ENCODE data around the gene ESR2. TPM values are rescaled to one million over a fixed set of nuclear protein-coding genes. Genes with fewer than 3 reads are reported as not detected.

The ESR2 gene
- total RNA-seq, 4 donors from 2014 or later = 0.27 to 1.0 (median 0.78) TPM; not detected in 1

DNA sequence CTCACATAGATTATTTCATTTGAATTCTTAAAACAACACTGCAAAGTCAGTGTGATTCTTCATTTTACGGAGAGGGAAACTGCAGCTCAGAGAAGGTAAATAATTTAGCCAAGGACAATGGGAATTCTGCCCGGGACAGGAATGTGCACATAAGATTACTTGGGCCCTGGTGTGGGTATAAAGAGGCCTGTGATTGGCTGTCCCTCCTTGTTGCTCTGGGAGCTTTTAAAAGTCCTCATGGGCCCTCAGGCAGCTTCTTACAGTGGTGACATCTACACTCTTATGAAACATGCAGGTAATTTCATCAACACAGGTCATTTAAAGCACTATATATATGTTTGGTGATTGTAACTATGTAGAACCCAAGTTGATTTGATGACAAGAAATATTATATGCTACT is 100.3 kb downstream of the ESR2 start:
- H3K9me3 ChIP-seq = no peaks in the 10 kb centered on the region
- TF ChIP-seq, protein P1, sequence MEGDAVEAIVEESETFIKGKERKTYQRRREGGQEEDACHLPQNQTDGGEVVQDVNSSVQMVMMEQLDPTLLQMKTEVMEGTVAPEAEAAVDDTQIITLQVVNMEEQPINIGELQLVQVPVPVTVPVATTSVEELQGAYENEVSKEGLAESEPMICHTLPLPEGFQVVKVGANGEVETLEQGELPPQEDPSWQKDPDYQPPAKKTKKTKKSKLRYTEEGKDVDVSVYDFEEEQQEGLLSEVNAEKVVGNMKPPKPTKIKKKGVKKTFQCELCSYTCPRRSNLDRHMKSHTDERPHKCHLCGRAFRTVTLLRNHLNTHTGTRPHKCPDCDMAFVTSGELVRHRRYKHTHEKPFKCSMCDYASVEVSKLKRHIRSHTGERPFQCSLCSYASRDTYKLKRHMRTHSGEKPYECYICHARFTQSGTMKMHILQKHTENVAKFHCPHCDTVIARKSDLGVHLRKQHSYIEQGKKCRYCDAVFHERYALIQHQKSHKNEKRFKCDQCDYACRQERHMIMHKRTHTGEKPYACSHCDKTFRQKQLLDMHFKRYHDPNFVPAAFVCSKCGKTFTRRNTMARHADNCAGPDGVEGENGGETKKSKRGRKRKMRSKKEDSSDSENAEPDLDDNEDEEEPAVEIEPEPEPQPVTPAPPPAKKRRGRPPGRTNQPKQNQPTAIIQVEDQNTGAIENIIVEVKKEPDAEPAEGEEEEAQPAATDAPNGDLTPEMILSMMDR (IDR thresholded peaks at IDR 0.05) = no peak
- TF ChIP-seq POLR2A (IDR thresholded peaks at IDR 0.05) = no peak
- peaks cover 16 to 45% of the 10 kb centered on the region in 2 donors for H3K4me1 ChIP-seq
- WGBS, 2 donors = 70 to 74% methylated on average over 2 of the region's 2 CpGs
- H3K36me3 ChIP-seq = peaks cover 0 to 4% of the 10 kb centered on the region in 2 donors
- no peak for DNase-seq
- intact Hi-C loops (cut with DNase I) = no loop called here
- peak overlapping the region; percentile 31 to 81 (median 74) for H3K27ac ChIP-seq
- no peak overlapping the region for H3K4me3 ChIP-seq (replicated peaks in 1 of 3)
- H3K27me3 ChIP-seq = no peaks in the 10 kb centered on the region

DNA sequence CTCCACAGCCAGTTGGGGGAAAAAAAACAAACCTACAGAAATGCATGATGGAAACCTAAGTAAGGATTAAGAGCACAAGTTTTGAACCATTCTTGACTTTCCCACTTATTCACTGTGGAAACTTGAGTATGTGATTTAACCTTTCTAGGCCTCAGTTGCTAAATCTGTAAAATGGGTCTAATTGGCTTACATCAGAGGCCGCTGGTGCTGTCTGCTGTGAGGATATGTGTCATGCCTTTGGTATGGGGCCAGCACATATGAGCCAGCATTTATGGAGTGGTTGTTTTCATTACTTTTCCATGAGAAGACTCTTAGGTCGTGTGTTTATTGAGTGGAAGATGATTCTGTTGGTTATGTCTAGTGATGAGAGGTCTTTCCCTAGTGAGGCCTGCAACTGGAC is 102.4 kb downstream of the ESR2 start:
- Histone ChIP-seq H3K4me1 (peaks cover 22 to 38% of the 10 kb centered on the region in 2 donors), H3K4me3 (replicated peaks in 1 of 3) (no peak overlapping the region), H3K9me3 (no peaks in the 10 kb centered on the region), H3K27ac (peak overlapping the region in 1 of 3 donors; percentile 32), H3K27me3 (no peaks in the 10 kb centered on the region), H3K36me3 (peaks cover 0 to 10% of the 10 kb centered on the region in 2 donors)
- no peak for TF ChIP-seq POLR2A (IDR thresholded peaks at IDR 0.05)
- TF ChIP-seq, protein P1 (IDR thresholded peaks at IDR 0.05) = no peak
- 61 to 68% methylated on average over 2 of the region's 2 CpGs for WGBS, 2 donors
- intact Hi-C loops (cut with DNase I) = no loop called here
- DNase-seq = no peak

DNA sequence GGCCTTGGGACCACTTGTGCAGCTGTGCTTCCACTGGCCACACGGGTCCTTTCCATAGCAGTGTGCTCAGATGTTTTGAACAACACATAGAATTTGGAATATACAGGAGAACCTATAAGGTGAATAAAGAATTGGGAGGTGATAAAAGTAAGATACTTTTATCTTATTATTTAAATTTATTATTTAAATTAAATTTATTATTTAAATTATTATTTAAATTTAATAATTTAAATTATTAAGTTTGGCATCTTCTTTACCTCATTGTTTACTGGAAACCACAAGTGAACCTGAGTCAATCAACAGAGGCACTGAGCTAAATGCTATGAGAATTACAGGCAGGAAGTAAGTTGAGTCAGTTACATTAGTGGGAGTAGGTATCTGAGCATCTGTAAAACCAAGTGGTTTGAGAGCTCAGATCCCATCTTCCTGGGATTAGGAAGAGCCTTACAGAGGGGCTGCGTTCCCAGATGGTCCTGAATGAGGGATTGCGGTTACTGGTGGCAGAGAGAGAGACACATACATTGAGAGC is 103.1 kb downstream of the ESR2 start:
- no peak overlapping the region for H3K4me3 ChIP-seq (replicated peaks in 1 of 3)
- intact Hi-C loops (cut with DNase I) = no loop called here
- H3K27me3 ChIP-seq = no peaks in the 10 kb centered on the region
- whole genome bisulfite sequencing, 2 donors = 93 to 98% methylated on average over 3 of the region's 3 CpGs
- peaks cover 3 to 10% of the 10 kb centered on the region in 2 donors for H3K36me3 ChIP-seq
- H3K4me1 ChIP-seq = peaks cover 28 to 38% of the 10 kb centered on the region in 2 donors
- H3K9me3 ChIP-seq = no peaks in the 10 kb centered on the region
- no peak for DNase-seq
- H3K27ac ChIP-seq = peak overlapping the region in 1 of 3 donors; percentile 32
- TF ChIP-seq, protein P1 (IDR thresholded peaks at IDR 0.05) = no peak
- no peak for TF ChIP-seq POLR2A (IDR thresholded peaks at IDR 0.05)

DNA sequence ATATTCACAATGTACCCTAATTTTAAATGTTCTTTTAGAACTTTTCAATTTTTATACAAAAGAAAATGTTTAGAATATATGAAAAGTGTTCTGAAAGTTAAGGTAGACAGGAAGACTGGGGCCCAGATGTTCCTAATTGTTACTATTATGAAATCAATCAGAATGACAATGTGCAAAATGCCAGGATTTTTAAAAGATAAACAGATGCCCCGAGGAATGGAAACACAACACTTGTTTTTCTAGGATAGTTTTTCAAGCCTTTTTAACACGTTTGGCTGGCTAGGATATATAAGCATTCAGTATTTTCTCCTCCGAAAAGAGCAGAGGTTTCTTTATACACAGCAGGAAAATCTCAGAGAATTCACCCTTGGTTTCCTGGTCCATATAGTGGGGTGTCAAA is 106.8 kb downstream of the ESR2 start:
- intact Hi-C loops (cut with DNase I) = no loop called here
- 27 to 33% methylated on average over 3 of the region's 3 CpGs for WGBS, 2 donors
- H3K36me3 ChIP-seq = peaks cover 3 to 10% of the 10 kb centered on the region in 2 donors
- H3K9me3 ChIP-seq = no peaks in the 10 kb centered on the region
- peaks cover 15% of the 10 kb centered on the region in 2 donors for H3K4me1 ChIP-seq
- TF ChIP-seq, protein P1 (IDR thresholded peaks at IDR 0.05) = no peak
- no peak for TF ChIP-seq POLR2A (IDR thresholded peaks at IDR 0.05)
- H3K27me3 ChIP-seq = no peaks in the 10 kb centered on the region
- no peak overlapping the region for H3K4me3 ChIP-seq (replicated peaks in 1 of 3)
- peak overlapping the region; percentile 34 to 64 (median 48) for H3K27ac ChIP-seq
- no peak for DNase-seq

DNA sequence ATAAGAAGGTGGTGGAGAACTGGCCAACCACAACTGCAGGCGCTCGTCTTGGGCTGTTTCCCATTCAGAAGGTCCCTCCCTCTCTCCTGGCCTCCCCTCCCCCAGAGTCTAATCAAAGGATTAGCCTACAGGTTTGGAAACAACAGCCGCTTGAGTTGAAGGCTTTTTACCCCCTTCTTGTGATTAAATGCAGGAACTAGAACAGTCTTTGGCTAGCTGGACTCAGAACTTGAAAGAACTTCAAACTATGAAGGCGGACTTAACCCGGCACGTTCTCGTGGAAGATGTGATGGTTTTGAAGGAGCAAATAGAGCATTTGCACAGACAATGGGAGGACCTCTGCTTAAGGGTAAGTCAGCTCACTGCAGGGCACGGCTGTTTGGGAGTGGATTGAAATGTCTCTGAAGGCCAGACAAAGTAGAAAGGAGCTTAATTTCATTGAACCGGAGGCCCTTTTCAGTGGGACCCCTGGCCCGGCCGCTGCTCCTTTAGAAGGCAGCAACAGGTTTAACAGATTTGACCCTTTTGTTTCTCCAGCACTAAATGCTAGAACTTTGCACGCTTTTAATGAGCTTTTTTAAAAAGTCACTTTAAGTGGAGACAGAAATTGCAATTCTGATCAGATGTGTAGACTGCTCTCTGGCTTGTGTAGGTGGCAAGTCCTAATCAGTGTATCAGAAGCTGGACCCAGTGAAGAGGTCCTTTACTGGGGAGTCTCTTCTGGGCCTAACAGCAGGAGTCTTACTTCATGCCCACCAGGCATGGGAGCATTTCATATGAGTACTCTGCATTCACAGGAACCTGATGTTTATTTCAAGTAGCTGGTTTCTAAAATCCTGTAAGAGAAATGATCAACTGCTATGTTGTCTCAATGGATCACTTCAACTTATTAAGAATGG is 107.7 kb downstream of the ESR2 start:
- no peak for TF ChIP-seq POLR2A (IDR thresholded peaks at IDR 0.05)
- TF ChIP-seq, protein P1 (IDR thresholded peaks at IDR 0.05) = no peak
- peaks cover 15% of the 10 kb centered on the region in 2 donors for H3K4me1 ChIP-seq
- 53 to 70% methylated on average over 12 of the region's 12 CpGs for WGBS, 2 donors
- no peak overlapping the region for H3K4me3 ChIP-seq (replicated peaks in 1 of 3)
- H3K9me3 ChIP-seq = no peaks in the 10 kb centered on the region
- DNase-seq = peak; percentile 68 to 74
- no peaks in the 10 kb centered on the region for H3K27me3 ChIP-seq
- peak overlapping the region; percentile 34 to 64 (median 48) for H3K27ac ChIP-seq
- intact Hi-C loops (cut with DNase I) = no loop called here
- H3K36me3 ChIP-seq = peaks cover 3 to 10% of the 10 kb centered on the region in 2 donors
